Measurements from ENCODE around the gene SLC25A4. TPM values are rescaled to one million over a fixed set of nuclear protein-coding genes. Genes with fewer than 3 reads are reported as not detected.

Gene SLC25A4
- total and polyA plus RNA-seq, 5 donors, result 1,429 to 1,493 (median 1,464) TPM

Other genes with a start within 250 kb of the SLC25A4 start
- not detected for gene HELT, start 124.8 kb upstream of the SLC25A4 start, total RNA-seq
- not detected for gene HELT, start 124.8 kb upstream of the SLC25A4 start, polyA plus RNA-seq
- 10 to 100 TPM; 16.4 to 26.9 (median 18.4) TPM for gene CFAP97, start 60.7 kb downstream of the SLC25A4 start, total RNA-seq
- 4.1 TPM for gene CFAP97, start 60.7 kb downstream of the SLC25A4 start, polyA plus RNA-seq
- 10 to 100 TPM; 16.9 to 19.9 (median 19.6) TPM for gene SNX25, start 66.3 kb downstream of the SLC25A4 start, total RNA-seq
- gene SNX25, start 66.3 kb downstream of the SLC25A4 start, polyA plus RNA-seq, result 10.5 TPM